AG10803 (cell line): ENCODE data around the gene C9orf85.

Source experiments
- DNase-seq: peaks from one replicate; pipeline ENCODE4 v3.0.0; 2010; ENCODE audit warnings: low read depth
- H3K4me3 ChIP-seq: 2 replicates; pipeline ENCODE4 v1.5.1; 2011; ENCODE audit warnings: mild to moderate bottlenecking, low read length, control low read depth
- TF ChIP-seq, protein P1 (sequence below): conservative IDR thresholded peaks from 2 replicates; pipeline ENCODE4 v1.5.1; 2011; ENCODE audit warnings: mild to moderate bottlenecking, low read length, control low read depth, inconsistent platforms

Gene C9orf85

DNA sequence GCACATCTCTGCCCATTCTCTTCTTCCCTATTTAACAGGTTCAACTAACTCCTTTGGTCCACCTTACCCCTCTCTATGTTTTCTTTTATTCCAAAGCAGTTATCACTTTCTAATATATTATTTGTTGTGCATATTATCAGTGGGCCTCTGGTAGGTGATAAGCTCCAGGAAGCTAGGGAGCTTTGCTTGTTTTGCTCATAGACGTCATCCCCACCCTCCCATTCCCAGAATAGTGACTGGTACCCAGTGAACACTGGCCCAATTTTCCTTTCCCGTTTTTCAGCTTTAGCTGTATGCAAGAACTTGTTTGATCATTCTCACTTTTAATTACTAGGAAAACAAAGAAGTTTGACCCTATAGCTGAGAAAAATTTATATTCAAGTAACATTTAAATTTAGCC, 7.4 kb upstream of the C9orf85 start:
- no peak for DNase-seq
- no peak overlapping the region for H3K4me3 ChIP-seq
- TF ChIP-seq, protein P1, sequence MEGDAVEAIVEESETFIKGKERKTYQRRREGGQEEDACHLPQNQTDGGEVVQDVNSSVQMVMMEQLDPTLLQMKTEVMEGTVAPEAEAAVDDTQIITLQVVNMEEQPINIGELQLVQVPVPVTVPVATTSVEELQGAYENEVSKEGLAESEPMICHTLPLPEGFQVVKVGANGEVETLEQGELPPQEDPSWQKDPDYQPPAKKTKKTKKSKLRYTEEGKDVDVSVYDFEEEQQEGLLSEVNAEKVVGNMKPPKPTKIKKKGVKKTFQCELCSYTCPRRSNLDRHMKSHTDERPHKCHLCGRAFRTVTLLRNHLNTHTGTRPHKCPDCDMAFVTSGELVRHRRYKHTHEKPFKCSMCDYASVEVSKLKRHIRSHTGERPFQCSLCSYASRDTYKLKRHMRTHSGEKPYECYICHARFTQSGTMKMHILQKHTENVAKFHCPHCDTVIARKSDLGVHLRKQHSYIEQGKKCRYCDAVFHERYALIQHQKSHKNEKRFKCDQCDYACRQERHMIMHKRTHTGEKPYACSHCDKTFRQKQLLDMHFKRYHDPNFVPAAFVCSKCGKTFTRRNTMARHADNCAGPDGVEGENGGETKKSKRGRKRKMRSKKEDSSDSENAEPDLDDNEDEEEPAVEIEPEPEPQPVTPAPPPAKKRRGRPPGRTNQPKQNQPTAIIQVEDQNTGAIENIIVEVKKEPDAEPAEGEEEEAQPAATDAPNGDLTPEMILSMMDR = no peak

DNA sequence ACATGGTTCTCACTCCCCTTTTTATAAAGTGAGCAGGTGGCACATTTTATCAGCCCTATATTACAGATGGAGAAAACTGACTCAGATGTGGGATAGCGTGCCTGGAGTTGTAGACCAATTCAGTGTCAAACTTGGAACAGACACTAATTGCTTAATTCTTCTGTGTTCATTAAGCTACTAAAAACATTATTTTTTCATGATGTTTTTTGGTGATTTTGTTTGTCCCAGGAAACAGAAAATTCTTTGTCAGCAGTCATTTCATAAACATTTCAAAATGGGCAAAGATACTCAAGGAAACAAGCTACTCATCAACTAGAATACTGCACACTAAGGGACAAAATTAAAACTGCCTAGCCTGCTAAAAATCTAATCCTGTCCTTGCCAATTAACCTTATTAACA, 2.6 kb upstream of the C9orf85 start:
- TF ChIP-seq, protein P1 = no peak
- peak overlapping the region; percentile 76 for H3K4me3 ChIP-seq
- DNase-seq = no peak

DNA sequence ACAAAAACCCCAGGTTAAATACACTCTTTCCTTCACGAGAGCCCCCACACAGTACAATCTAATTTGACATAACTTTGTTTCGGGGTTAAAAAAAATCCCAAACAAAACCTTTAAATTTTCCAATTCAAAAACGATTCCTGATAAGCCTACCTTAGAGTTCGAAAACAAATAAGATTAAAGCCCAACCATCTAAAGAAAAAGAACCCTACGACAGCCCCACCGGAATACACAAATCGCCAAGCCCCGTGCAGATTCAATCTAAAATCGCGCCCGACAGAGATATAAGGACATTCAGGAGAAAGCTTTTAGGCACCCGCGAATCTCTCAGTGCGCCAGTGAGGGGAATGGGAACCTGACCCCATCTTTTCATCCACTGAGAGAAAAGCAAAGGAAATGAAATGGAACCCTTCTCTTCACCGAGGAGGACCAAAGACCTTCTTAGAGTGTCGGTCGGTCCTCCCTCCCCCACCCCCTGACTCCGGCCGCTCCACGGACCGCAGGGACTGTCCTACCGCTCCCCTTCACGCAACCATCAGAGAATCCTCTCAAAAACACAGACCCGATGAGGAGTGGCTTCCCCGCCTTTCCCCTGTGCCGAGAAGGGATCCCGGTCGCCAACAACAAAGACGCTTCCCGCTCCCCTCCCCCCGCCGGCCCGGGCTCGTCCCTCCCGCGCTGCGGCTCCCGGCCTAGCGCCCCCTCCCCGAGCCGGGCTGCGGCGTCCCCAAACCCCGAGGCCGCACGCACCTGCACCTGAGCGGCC, 1.4 kb upstream of the C9orf85 start:
- peak overlapping the region; percentile 76 for H3K4me3 ChIP-seq
- peak; percentile 18 for DNase-seq
- TF ChIP-seq, protein P1 = no peak

DNA sequence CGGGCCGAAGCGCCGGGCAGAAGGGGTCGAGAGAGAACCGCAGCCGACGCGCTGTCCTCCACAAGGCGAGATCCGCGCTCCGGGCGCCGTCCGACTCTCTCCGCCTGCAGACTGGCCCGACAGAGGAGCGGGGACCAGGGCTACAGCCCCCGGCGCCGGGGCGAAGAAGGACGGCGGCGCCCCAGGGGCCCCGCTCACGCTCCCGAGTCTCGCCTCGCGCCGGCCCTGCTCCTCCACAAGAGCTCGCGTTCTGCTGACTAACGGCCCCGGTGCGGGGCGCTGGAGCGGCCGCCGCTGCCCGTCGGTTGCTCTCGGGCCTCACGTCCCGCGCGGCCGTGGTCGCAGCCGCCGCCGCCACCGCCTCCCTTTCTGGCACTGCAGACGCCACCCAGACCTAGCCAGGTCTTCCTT, 784 bp upstream of the C9orf85 start:
- TF ChIP-seq, protein P1 = no peak
- no peak for DNase-seq
- peak overlapping the region; percentile 76 for H3K4me3 ChIP-seq

DNA sequence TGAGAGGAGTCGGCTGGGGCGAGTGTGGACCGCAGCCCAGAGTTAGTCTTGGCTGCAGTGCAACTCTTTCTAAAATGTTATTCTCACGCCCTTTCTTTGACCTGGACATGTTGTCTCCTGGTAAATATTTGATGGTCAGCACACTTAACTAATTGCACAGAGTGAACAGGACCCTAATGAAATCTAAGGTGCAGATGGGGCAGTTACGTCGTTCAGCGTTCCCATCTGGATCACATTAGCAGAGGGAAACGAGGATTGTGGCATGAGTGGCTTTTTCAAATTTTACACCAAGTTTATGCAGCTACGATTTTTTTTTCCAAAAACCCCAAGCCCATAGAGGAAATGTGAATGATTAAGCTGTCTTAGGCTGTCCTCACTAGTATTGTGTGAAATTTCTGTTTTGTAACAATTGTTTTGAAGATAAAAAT, 483 bp downstream of the C9orf85 start:
- H3K4me3 ChIP-seq = peak overlapping the region; percentile 76
- TF ChIP-seq, protein P1 = no peak
- peak; percentile 68 for DNase-seq

DNA sequence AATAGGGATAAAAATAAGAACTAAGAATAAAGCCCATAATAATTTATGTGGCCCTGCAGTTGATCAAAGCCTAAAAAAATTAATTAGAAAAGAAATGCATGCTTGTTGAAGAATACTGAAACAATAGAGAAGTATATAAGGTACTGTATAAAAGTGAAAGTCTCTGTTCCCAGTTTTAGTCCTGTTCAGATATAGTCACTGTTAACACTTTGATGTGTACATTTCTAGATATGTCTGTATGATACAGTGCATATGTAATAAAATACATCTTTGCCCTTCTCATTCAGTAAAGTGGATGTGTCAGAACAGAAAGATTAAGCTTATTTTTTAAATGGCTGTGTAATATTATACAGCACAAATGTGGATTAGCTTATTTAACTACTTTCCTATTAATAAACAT, 4.1 kb downstream of the C9orf85 start:
- no peak overlapping the region for H3K4me3 ChIP-seq
- TF ChIP-seq, protein P1 = no peak
- no peak for DNase-seq

GRCh38 chr9:71916834-71917534, 5.5 kb downstream of the C9orf85 start:
- no peak for DNase-seq
- TF ChIP-seq, protein P1 = no peak
- no peak overlapping the region for H3K4me3 ChIP-seq
